GM12864 (cell line): ENCODE data around the gene P2RX5.

Source experiments
- DNase-seq: peaks from one replicate; pipeline ENCODE4 v3.0.0-alpha.2; 2011; ENCODE audit warnings: low read depth
- H3K4me3 ChIP-seq: 2 replicates; pipeline ENCODE4 v1.5.1; 2011; ENCODE audit warnings: mild to moderate bottlenecking, low read depth, low read length, control low read depth
- CTCF ChIP-seq: IDR thresholded peaks from 2 replicates; pipeline ENCODE4 v1.5.1; 2011; ENCODE audit warnings: low read depth, mild to moderate bottlenecking, moderate library complexity, low read length, control low read depth, inconsistent platforms; ENCODE audit errors: missing control alignments

The P2RX5 gene

GRCh38 chr17:3697103-3697476 lies 1.1 kb upstream of the P2RX5 start:
- TF ChIP-seq CTCF = no peak
- no peak overlapping the region for H3K4me3 ChIP-seq
- no peak for DNase-seq

GRCh38 chr17:3695129-3695722 lies 729 bp downstream of the P2RX5 start:
- H3K4me3 ChIP-seq = peak overlapping the region; percentile 77
- TF ChIP-seq CTCF = no peak
- DNase-seq = no peak

GRCh38 chr17:3693829-3694231 lies 2.1 kb downstream of the P2RX5 start:
- peak; percentile 79 for DNase-seq
- H3K4me3 ChIP-seq = peak overlapping the region; percentile 77
- TF ChIP-seq CTCF = no peak

- no peak for TF ChIP-seq CTCF
- peak overlapping the region; percentile 16; the same call in 1 of the 2 replicates for H3K4me3 ChIP-seq
- no peak for DNase-seq
Measured at GRCh38 chr17:3693141-3693540, 2.8 kb downstream of the P2RX5 start.

- H3K4me3 ChIP-seq = no peak overlapping the region
- peak; percentile 40 for TF ChIP-seq CTCF
Measured at GRCh38 chr17:3692346-3692745, 3.6 kb downstream of the P2RX5 start.

GRCh38 chr17:3691617-3692067 lies 4.3 kb downstream of the P2RX5 start:
- H3K4me3 ChIP-seq = no peak overlapping the region
- TF ChIP-seq CTCF = peak; percentile 59
- DNase-seq = no peak

More at GRCh38 chr17:3692346-3692745, 3.6 kb downstream of the P2RX5 start:
- no peak for DNase-seq

- DNase-seq = no peak
- no peak for TF ChIP-seq CTCF
Measured at GRCh38 chr17:3690094-3690715, 5.8 kb downstream of the P2RX5 start.

More at GRCh38 chr17:3690094-3690715, 5.8 kb downstream of the P2RX5 start:
- H3K4me3 ChIP-seq = no peak overlapping the region
